ENCODE results near the gene SEMA6B. TPM values are rescaled to one million over a fixed set of nuclear protein-coding genes. Genes with fewer than 3 reads are reported as not detected.

The SEMA6B gene
- total and polyA plus RNA-seq, 2 of the 8 experiments (the other 6 are each of a cell fraction or from before 2014, with no cell fraction given), result 31.3 to 54.4 TPM

DNA sequence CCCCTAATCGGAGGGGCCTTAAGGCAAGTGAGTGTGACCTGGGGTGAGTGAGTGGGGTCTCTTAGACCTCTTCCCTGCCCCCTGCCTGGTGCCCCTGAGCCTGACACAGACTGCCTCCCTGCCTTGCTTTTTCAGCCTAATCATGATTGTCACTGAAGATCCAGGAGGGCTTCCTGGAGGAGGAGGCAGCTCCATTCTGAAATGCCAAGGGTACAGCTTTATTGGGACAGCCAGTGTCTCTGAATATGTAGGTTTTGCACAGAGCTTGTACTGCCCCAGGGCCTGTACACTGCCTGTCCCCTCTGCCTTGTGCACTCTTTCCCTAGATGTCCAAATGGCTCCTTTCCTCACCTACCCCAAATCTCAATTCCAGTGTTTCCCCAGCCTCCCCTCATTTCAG, 26.1 kb upstream of the SEMA6B start (continued):
- TF ChIP-seq, protein P1, sequence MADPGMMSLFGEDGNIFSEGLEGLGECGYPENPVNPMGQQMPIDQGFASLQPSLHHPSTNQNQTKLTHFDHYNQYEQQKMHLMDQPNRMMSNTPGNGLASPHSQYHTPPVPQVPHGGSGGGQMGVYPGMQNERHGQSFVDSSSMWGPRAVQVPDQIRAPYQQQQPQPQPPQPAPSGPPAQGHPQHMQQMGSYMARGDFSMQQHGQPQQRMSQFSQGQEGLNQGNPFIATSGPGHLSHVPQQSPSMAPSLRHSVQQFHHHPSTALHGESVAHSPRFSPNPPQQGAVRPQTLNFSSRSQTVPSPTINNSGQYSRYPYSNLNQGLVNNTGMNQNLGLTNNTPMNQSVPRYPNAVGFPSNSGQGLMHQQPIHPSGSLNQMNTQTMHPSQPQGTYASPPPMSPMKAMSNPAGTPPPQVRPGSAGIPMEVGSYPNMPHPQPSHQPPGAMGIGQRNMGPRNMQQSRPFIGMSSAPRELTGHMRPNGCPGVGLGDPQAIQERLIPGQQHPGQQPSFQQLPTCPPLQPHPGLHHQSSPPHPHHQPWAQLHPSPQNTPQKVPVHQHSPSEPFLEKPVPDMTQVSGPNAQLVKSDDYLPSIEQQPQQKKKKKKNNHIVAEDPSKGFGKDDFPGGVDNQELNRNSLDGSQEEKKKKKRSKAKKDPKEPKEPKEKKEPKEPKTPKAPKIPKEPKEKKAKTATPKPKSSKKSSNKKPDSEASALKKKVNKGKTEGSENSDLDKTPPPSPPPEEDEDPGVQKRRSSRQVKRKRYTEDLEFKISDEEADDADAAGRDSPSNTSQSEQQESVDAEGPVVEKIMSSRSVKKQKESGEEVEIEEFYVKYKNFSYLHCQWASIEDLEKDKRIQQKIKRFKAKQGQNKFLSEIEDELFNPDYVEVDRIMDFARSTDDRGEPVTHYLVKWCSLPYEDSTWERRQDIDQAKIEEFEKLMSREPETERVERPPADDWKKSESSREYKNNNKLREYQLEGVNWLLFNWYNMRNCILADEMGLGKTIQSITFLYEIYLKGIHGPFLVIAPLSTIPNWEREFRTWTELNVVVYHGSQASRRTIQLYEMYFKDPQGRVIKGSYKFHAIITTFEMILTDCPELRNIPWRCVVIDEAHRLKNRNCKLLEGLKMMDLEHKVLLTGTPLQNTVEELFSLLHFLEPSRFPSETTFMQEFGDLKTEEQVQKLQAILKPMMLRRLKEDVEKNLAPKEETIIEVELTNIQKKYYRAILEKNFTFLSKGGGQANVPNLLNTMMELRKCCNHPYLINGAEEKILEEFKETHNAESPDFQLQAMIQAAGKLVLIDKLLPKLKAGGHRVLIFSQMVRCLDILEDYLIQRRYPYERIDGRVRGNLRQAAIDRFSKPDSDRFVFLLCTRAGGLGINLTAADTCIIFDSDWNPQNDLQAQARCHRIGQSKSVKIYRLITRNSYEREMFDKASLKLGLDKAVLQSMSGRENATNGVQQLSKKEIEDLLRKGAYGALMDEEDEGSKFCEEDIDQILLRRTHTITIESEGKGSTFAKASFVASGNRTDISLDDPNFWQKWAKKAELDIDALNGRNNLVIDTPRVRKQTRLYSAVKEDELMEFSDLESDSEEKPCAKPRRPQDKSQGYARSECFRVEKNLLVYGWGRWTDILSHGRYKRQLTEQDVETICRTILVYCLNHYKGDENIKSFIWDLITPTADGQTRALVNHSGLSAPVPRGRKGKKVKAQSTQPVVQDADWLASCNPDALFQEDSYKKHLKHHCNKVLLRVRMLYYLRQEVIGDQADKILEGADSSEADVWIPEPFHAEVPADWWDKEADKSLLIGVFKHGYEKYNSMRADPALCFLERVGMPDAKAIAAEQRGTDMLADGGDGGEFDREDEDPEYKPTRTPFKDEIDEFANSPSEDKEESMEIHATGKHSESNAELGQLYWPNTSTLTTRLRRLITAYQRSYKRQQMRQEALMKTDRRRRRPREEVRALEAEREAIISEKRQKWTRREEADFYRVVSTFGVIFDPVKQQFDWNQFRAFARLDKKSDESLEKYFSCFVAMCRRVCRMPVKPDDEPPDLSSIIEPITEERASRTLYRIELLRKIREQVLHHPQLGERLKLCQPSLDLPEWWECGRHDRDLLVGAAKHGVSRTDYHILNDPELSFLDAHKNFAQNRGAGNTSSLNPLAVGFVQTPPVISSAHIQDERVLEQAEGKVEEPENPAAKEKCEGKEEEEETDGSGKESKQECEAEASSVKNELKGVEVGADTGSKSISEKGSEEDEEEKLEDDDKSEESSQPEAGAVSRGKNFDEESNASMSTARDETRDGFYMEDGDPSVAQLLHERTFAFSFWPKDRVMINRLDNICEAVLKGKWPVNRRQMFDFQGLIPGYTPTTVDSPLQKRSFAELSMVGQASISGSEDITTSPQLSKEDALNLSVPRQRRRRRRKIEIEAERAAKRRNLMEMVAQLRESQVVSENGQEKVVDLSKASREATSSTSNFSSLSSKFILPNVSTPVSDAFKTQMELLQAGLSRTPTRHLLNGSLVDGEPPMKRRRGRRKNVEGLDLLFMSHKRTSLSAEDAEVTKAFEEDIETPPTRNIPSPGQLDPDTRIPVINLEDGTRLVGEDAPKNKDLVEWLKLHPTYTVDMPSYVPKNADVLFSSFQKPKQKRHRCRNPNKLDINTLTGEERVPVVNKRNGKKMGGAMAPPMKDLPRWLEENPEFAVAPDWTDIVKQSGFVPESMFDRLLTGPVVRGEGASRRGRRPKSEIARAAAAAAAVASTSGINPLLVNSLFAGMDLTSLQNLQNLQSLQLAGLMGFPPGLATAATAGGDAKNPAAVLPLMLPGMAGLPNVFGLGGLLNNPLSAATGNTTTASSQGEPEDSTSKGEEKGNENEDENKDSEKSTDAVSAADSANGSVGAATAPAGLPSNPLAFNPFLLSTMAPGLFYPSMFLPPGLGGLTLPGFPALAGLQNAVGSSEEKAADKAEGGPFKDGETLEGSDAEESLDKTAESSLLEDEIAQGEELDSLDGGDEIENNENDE (IDR thresholded peaks at IDR 0.05; ENCODE audit: insufficient replicate concordance, low read length), result no peak
- TF ChIP-seq PHF8 (conservative IDR thresholded peaks at IDR 0.05; ENCODE audit: low read depth, low read length) (no peak), SP2 (IDR thresholded peaks at IDR 0.05; ENCODE audit: low read length) (no peak), RBBP5 (IDR thresholded peaks at IDR 0.05; ENCODE audit: borderline replicate concordance, low read depth, low read length) (no peak), CREB1 (IDR thresholded peaks at IDR 0.05) (no peak), FOSL1 (IDR thresholded peaks at IDR 0.05; ENCODE audit: insufficient read depth, low read depth, low read length) (no peak), JUN (IDR thresholded peaks at IDR 0.05; ENCODE audit: low read depth, low read length) (no peak), RAD21 (IDR thresholded peaks at IDR 0.05 in 1 of 2, conservative IDR thresholded peaks at IDR 0.05 in 1 of 2; ENCODE audit: low read depth in 2 of 2, low read length in 2 of 2) (no peak), CTBP2 (IDR thresholded peaks at IDR 0.05; ENCODE audit: borderline replicate concordance, insufficient read depth, insufficient read length, low read length) (no peak), BACH1 (IDR thresholded peaks at IDR 0.05; ENCODE audit: low read length) (no peak), HDAC6 (IDR thresholded peaks at IDR 0.05; ENCODE audit: low read depth, low read length) (no peak), CEBPB (IDR thresholded peaks at IDR 0.05; ENCODE audit: low read depth, low read length) (no peak)

Measured in H1 (cell line).